Endothelial cell of umbilical vein (primary cell): ENCODE measurements around the gene NSD1.

Source experiments
- CTCF ChIP-seq, 2 donors: IDR thresholded peaks; 1 replicate in 1 of 2; 2 replicates in 1 of 2; pipeline ENCODE4 v1.5.1; 2011; ENCODE audit warnings: low read length in 2 of 2, mild to moderate bottlenecking in 2 of 2, moderate library complexity in 2 of 2, control low read depth in 1 of 2, inconsistent platforms in 1 of 2, low read depth in 1 of 2; ENCODE audit not compliant: insufficient read depth in 1 of 2; ENCODE audit errors: extremely low read depth in 1 of 2
- EZH2 ChIP-seq: IDR thresholded peaks from 2 replicates; pipeline ENCODE4 v1.6.1; 2012; ENCODE audit warnings: borderline replicate concordance, low read depth, mild to moderate bottlenecking, moderate library complexity, low read length, inconsistent platforms; ENCODE audit not compliant: severe bottlenecking
- MAX ChIP-seq: IDR thresholded peaks from 2 replicates; pipeline ENCODE4 v1.6.1; 2011; ENCODE audit not compliant: insufficient read depth, insufficient read length
- MYC ChIP-seq: IDR thresholded peaks from one replicate; pipeline ENCODE4 v1.6.1; 2011; ENCODE audit warnings: mild to moderate bottlenecking, low read depth, low read length
- POLR2A ChIP-seq: IDR thresholded peaks from 2 replicates; pipeline ENCODE4 v1.6.1; 2012; ENCODE audit warnings: low read depth, mild to moderate bottlenecking, control low read depth, low read length
- POLR2AphosphoS5 ChIP-seq: IDR thresholded peaks from 2 replicates; pipeline ENCODE4 v1.6.1; 2012; ENCODE audit warnings: low read depth, mild to moderate bottlenecking, control low read depth, low read length, moderate library complexity; ENCODE audit not compliant: insufficient read depth

GRCh38 chr5:177225798-177226197 is 92.2 kb downstream of the NSD1 start:
- TF ChIP-seq CTCF (IDR thresholded peaks at IDR 0.05; ENCODE audit: extremely low read depth in 1 of 2, insufficient read depth in 1 of 2, low read depth in 1 of 2, low read length in 2 of 2) (no peak), POLR2A (no peak), MAX (no peak), POLR2AphosphoS5 (no peak), MYC (no peak), EZH2 (no peak)
